Measurements from ENCODE around the gene GALNT13.

The GALNT13 gene

GRCh38 chr2:154433010-154433409 is 561.3 kb downstream of the GALNT13 start:
- TF ChIP-seq REST (IDR thresholded peaks at IDR 0.05; ENCODE audit: insufficient read depth in 1 of 2, low read depth in 2 of 2, low read length in 2 of 2): no peak

GRCh38 chr2:154437104-154437503 is 565.4 kb downstream of the GALNT13 start:
- TF ChIP-seq TAF1 (IDR thresholded peaks at IDR 0.05; ENCODE audit: borderline replicate concordance, insufficient read depth, low read length) (no peak), REST (IDR thresholded peaks at IDR 0.05; ENCODE audit: insufficient read depth in 1 of 2, low read depth in 2 of 2, low read length in 2 of 2) (no peak), POLR2AphosphoS5 (IDR thresholded peaks at IDR 0.05; ENCODE audit: low read depth, low read length) (no peak), FOXP2 (optimal IDR thresholded peaks at IDR 0.05; ENCODE audit: borderline replicate concordance, extremely low read depth, extremely low read length, insufficient read depth) (no peak), SIN3A (IDR thresholded peaks at IDR 0.05; ENCODE audit: borderline replicate concordance, insufficient read depth, low read length) (no peak)

GRCh38 chr2:154439156-154439555 is 567.4 kb downstream of the GALNT13 start:
- TF ChIP-seq TAF1 (IDR thresholded peaks at IDR 0.05; ENCODE audit: borderline replicate concordance, insufficient read depth, low read length) (no peak), POLR2AphosphoS5 (IDR thresholded peaks at IDR 0.05; ENCODE audit: low read depth, low read length) (no peak), SIN3A (IDR thresholded peaks at IDR 0.05; ENCODE audit: borderline replicate concordance, insufficient read depth, low read length) (no peak), FOXP2 (optimal IDR thresholded peaks at IDR 0.05; ENCODE audit: borderline replicate concordance, extremely low read depth, extremely low read length, insufficient read depth) (no peak), REST (IDR thresholded peaks at IDR 0.05; ENCODE audit: insufficient read depth in 1 of 2, low read depth in 2 of 2, low read length in 2 of 2) (no peak)

DNA sequence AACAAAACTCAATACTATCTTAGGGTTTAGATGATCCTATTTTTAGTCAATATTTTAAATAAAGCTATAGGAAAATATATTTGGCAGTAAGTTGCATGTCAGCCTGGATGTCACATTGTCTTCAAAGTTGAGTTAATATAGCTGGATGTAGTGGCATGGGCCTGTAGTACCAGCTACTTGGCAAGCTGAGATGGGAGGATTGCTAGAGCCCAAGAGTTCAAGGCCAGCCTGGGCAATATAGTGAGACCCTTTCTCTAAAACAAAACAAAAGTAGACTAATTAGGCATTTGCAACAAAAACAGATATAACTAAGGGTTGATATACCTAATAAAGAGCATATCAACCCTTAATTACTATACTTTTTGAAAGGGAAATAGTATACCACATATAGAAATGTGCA is 572.2 kb downstream of the GALNT13 start:
- TF ChIP-seq POLR2AphosphoS5 (IDR thresholded peaks at IDR 0.05; ENCODE audit: low read depth, low read length) (no peak), REST (IDR thresholded peaks at IDR 0.05; ENCODE audit: insufficient read depth in 1 of 2, low read depth in 2 of 2, low read length in 2 of 2) (no peak), FOXP2 (optimal IDR thresholded peaks at IDR 0.05; ENCODE audit: borderline replicate concordance, extremely low read depth, extremely low read length, insufficient read depth) (no peak), SIN3A (IDR thresholded peaks at IDR 0.05; ENCODE audit: borderline replicate concordance, insufficient read depth, low read length) (no peak), TAF1 (IDR thresholded peaks at IDR 0.05; ENCODE audit: borderline replicate concordance, insufficient read depth, low read length) (no peak)

- no peak for TF ChIP-seq FOXP2 (optimal IDR thresholded peaks at IDR 0.05; ENCODE audit: borderline replicate concordance, extremely low read depth, extremely low read length, insufficient read depth)
These were observed 574.6 kb downstream of the GALNT13 start for GRCh38 chr2:154446324-154446723.

Measured in PFSK-1 (cell line).